ENCODE results near the gene NUCB2.

The NUCB2 gene

GRCh38 chr11:17369094-17369493, 92.6 kb downstream of the NUCB2 start:
- no peaks in the 10 kb centered on the region for H3K36me3 ChIP-seq (ENCODE audit: insufficient read depth, low read length)
- H3K4me3 ChIP-seq (ENCODE audit: low read length), result no peak overlapping the region
- peaks cover 59% of the 10 kb centered on the region for H3K9me3 ChIP-seq (ENCODE audit: insufficient read depth, low read depth, low read length)
- H3K27ac ChIP-seq (ENCODE audit: low read depth, low read length), result no peak overlapping the region
- no peak overlapping the region for H3K9ac ChIP-seq (ENCODE audit: low read depth, low read length)
- H3K4me1 ChIP-seq (ENCODE audit: insufficient read depth, low read length), result no peaks in the 10 kb centered on the region
- H3K27me3 ChIP-seq (ENCODE audit: insufficient read depth, low read length), result no peaks in the 10 kb centered on the region

GRCh38 chr11:17369684-17370243, 93.2 kb downstream of the NUCB2 start:
- 96% methylated on average over 2 of the region's 2 CpGs for WGBS
- Histone ChIP-seq H3K4me3 (ENCODE audit: low read length) (no peak overlapping the region), H3K27me3 (ENCODE audit: insufficient read depth, low read length) (no peaks in the 10 kb centered on the region), H3K9me3 (ENCODE audit: insufficient read depth, low read depth, low read length) (peaks cover 61% of the 10 kb centered on the region), H3K9ac (ENCODE audit: low read depth, low read length) (no peak overlapping the region), H3K27ac (ENCODE audit: low read depth, low read length) (no peak overlapping the region), H3K36me3 (ENCODE audit: insufficient read depth, low read length) (no peaks in the 10 kb centered on the region), H3K4me1 (ENCODE audit: insufficient read depth, low read length) (no peaks in the 10 kb centered on the region)

GRCh38 chr11:17371614-17372013, 95.1 kb downstream of the NUCB2 start:
- no peaks in the 10 kb centered on the region for H3K4me1 ChIP-seq (ENCODE audit: insufficient read depth, low read length)

GRCh38 chr11:17375547-17375946, 99.0 kb downstream of the NUCB2 start:
- H3K36me3 ChIP-seq (ENCODE audit: insufficient read depth, low read length), result no peaks in the 10 kb centered on the region
- no peak overlapping the region for H3K27ac ChIP-seq (ENCODE audit: low read depth, low read length)
- H3K9ac ChIP-seq (ENCODE audit: low read depth, low read length), result no peak overlapping the region
- no peaks in the 10 kb centered on the region for H3K4me1 ChIP-seq (ENCODE audit: insufficient read depth, low read length)
- H3K9me3 ChIP-seq (ENCODE audit: insufficient read depth, low read depth, low read length), result peaks cover 58% of the 10 kb centered on the region
- 96% methylated on average over 5 of the region's 5 CpGs for WGBS
- H3K27me3 ChIP-seq (ENCODE audit: insufficient read depth, low read length), result no peaks in the 10 kb centered on the region
- no peak overlapping the region for H3K4me3 ChIP-seq (ENCODE audit: low read length)

More at GRCh38 chr11:17371614-17372013, 95.1 kb downstream of the NUCB2 start:
- Histone ChIP-seq H3K9me3 (ENCODE audit: insufficient read depth, low read depth, low read length) (peaks cover 61% of the 10 kb centered on the region), H3K27ac (ENCODE audit: low read depth, low read length) (no peak overlapping the region), H3K4me3 (ENCODE audit: low read length) (no peak overlapping the region), H3K36me3 (ENCODE audit: insufficient read depth, low read length) (no peaks in the 10 kb centered on the region), H3K27me3 (ENCODE audit: insufficient read depth, low read length) (no peaks in the 10 kb centered on the region), H3K9ac (ENCODE audit: low read depth, low read length) (no peak overlapping the region)
- whole genome bisulfite sequencing, result 67% methylated on average over 3 of the region's 3 CpGs

- Histone ChIP-seq H3K27ac (ENCODE audit: low read depth, low read length) (no peak overlapping the region), H3K36me3 (ENCODE audit: insufficient read depth, low read length) (no peaks in the 10 kb centered on the region), H3K9ac (ENCODE audit: low read depth, low read length) (no peak overlapping the region), H3K4me3 (ENCODE audit: low read length) (no peak overlapping the region), H3K27me3 (ENCODE audit: insufficient read depth, low read length) (no peaks in the 10 kb centered on the region), H3K9me3 (ENCODE audit: insufficient read depth, low read depth, low read length) (peaks cover 48% of the 10 kb centered on the region), H3K4me1 (ENCODE audit: insufficient read depth, low read length) (no peaks in the 10 kb centered on the region)
- WGBS, result 87% methylated on average over 3 of the region's 3 CpGs
Measured at GRCh38 chr11:17376493-17376892, 100.0 kb downstream of the NUCB2 start.

- H3K27me3 ChIP-seq (ENCODE audit: insufficient read depth, low read length), result no peaks in the 10 kb centered on the region
- H3K4me1 ChIP-seq (ENCODE audit: insufficient read depth, low read length), result no peaks in the 10 kb centered on the region
- peaks cover 27% of the 10 kb centered on the region for H3K9me3 ChIP-seq (ENCODE audit: insufficient read depth, low read depth, low read length)
- H3K4me3 ChIP-seq (ENCODE audit: low read length), result no peak overlapping the region
- H3K9ac ChIP-seq (ENCODE audit: low read depth, low read length), result no peak overlapping the region
- no peak overlapping the region for H3K27ac ChIP-seq (ENCODE audit: low read depth, low read length)
- WGBS, result 95% methylated on average over 2 of the region's 2 CpGs
- H3K36me3 ChIP-seq (ENCODE audit: insufficient read depth, low read length), result no peaks in the 10 kb centered on the region
Measured at GRCh38 chr11:17378655-17379054, 102.1 kb downstream of the NUCB2 start.

GRCh38 chr11:17379383-17380180, 103.0 kb downstream of the NUCB2 start:
- Histone ChIP-seq H3K27me3 (ENCODE audit: insufficient read depth, low read length) (no peaks in the 10 kb centered on the region), H3K9me3 (ENCODE audit: insufficient read depth, low read depth, low read length) (peaks cover 20% of the 10 kb centered on the region), H3K36me3 (ENCODE audit: insufficient read depth, low read length) (no peaks in the 10 kb centered on the region), H3K4me1 (ENCODE audit: insufficient read depth, low read length) (no peaks in the 10 kb centered on the region), H3K9ac (ENCODE audit: low read depth, low read length) (no peak overlapping the region), H3K4me3 (ENCODE audit: low read length) (no peak overlapping the region), H3K27ac (ENCODE audit: low read depth, low read length) (no peak overlapping the region)
- 88% methylated on average over 7 of the region's 7 CpGs for WGBS

GRCh38 chr11:17381156-17381555, 104.6 kb downstream of the NUCB2 start:
- 78% methylated on average over 4 of the region's 4 CpGs for WGBS
- Histone ChIP-seq H3K27me3 (ENCODE audit: insufficient read depth, low read length) (no peaks in the 10 kb centered on the region), H3K4me3 (ENCODE audit: low read length) (no peak overlapping the region), H3K9ac (ENCODE audit: low read depth, low read length) (no peak overlapping the region), H3K36me3 (ENCODE audit: insufficient read depth, low read length) (no peaks in the 10 kb centered on the region), H3K9me3 (ENCODE audit: insufficient read depth, low read depth, low read length) (peaks cover 20% of the 10 kb centered on the region), H3K27ac (ENCODE audit: low read depth, low read length) (no peak overlapping the region), H3K4me1 (ENCODE audit: insufficient read depth, low read length) (no peaks in the 10 kb centered on the region)
